Measurements from ENCODE around the gene IGSF9B. TPM values are rescaled to one million over a fixed set of nuclear protein-coding genes. Genes with fewer than 3 reads are reported as not detected.
"Not testable (repeated sequence)": the region's sequence is repeated elsewhere in the genome, so short reads cannot be mapped to it uniquely, and the experiment has no call there.

The IGSF9B gene
- 10 to 100 TPM in 1 of 4 donors, 1 to 10 TPM in 3; 4.4 to 10.2 (median 7.1) TPM for polyA plus RNA-seq (ENCODE audit: insufficient read length in 4 of 4)

GRCh38 chr11:133956650-133957633 lies at the start of gene IGSF9B:
Gene IGSF9B, minus strand, starts transcription at chr11:133956968. Its CDS starts 214 bp downstream, at chr11:133956754.
- DNase-seq (ENCODE audit: low read depth in 4 of 4, low spot score in 3 of 4): peak; percentile 66 to 72 (median 70)

- DNase-seq (ENCODE audit: low read depth in 4 of 4, low spot score in 3 of 4): peak in 1 of 4 donors; percentile 42
Observed at GRCh38 chr11:134004496-134005172, 47.9 kb upstream of the IGSF9B start.

GRCh38 chr11:134003792-134004495 lies 47.2 kb upstream of the IGSF9B start:
- no peak for DNase-seq (ENCODE audit: low read depth in 4 of 4, low spot score in 3 of 4)

GRCh38 chr11:134002819-134003218 lies 46.1 kb upstream of the IGSF9B start:
- DNase-seq (ENCODE audit: low read depth in 4 of 4, low spot score in 3 of 4): not testable (repeated sequence)

- DNase-seq (ENCODE audit: low read depth in 4 of 4, low spot score in 3 of 4): not testable (repeated sequence)
Observed at GRCh38 chr11:134002338-134002737, 45.6 kb upstream of the IGSF9B start.

GRCh38 chr11:134001596-134001995 lies 44.8 kb upstream of the IGSF9B start:
- DNase-seq (ENCODE audit: low read depth in 4 of 4, low spot score in 3 of 4): no peak

- DNase-seq (ENCODE audit: low read depth in 4 of 4, low spot score in 3 of 4): no peak
Observed at GRCh38 chr11:134001088-134001487, 44.3 kb upstream of the IGSF9B start.

- DNase-seq (ENCODE audit: low read depth in 4 of 4, low spot score in 3 of 4): no peak
Observed at GRCh38 chr11:133999355-133999754, 42.6 kb upstream of the IGSF9B start.

- no peak for DNase-seq (ENCODE audit: low read depth in 4 of 4, low spot score in 3 of 4)
Observed at GRCh38 chr11:133997554-133997953, 40.8 kb upstream of the IGSF9B start.

- no peak for DNase-seq (ENCODE audit: low read depth in 4 of 4, low spot score in 3 of 4)
Observed at GRCh38 chr11:133996671-133997070, 39.9 kb upstream of the IGSF9B start.

- DNase-seq (ENCODE audit: low read depth in 4 of 4, low spot score in 3 of 4): no peak
Observed at GRCh38 chr11:133995066-133995465, 38.3 kb upstream of the IGSF9B start.

GRCh38 chr11:133993921-133994320 lies 37.2 kb upstream of the IGSF9B start:
- no peak for DNase-seq (ENCODE audit: low read depth in 4 of 4, low spot score in 3 of 4)

- no peak for DNase-seq (ENCODE audit: low read depth in 4 of 4, low spot score in 3 of 4)
Observed at GRCh38 chr11:133993107-133993506, 36.3 kb upstream of the IGSF9B start.

GRCh38 chr11:133992121-133992520 lies 35.4 kb upstream of the IGSF9B start:
- no peak for DNase-seq (ENCODE audit: low read depth in 4 of 4, low spot score in 3 of 4)

GRCh38 chr11:133991101-133991500 lies 34.3 kb upstream of the IGSF9B start:
- no peak for DNase-seq (ENCODE audit: low read depth in 4 of 4, low spot score in 3 of 4)

GRCh38 chr11:133990501-133990900 lies 33.7 kb upstream of the IGSF9B start:
- DNase-seq (ENCODE audit: low read depth in 4 of 4, low spot score in 3 of 4): no peak

GRCh38 chr11:133988686-133989410 lies 32.1 kb upstream of the IGSF9B start:
- DNase-seq (ENCODE audit: low read depth in 4 of 4, low spot score in 3 of 4): no peak

- no peak for DNase-seq (ENCODE audit: low read depth in 4 of 4, low spot score in 3 of 4)
Observed at GRCh38 chr11:133987171-133987570, 30.4 kb upstream of the IGSF9B start.

- no peak for DNase-seq (ENCODE audit: low read depth in 4 of 4, low spot score in 3 of 4)
Observed at GRCh38 chr11:133985981-133986944, 29.5 kb upstream of the IGSF9B start.

Data from left renal pelvis (tissue), 4 donors.